Neuron (in vitro differentiated cells): ENCODE measurements around the gene AGMO.

ENCODE experiments used
- H2AFZ ChIP-seq: one replicate; pipeline ENCODE4 v1.6.1; 2013; ENCODE audit warnings: low read depth, mild to moderate bottlenecking, inconsistent platforms, low read length, moderate library complexity
- H3K27me3 ChIP-seq: one replicate; pipeline ENCODE4 v1.6.1; 2013; ENCODE audit warnings: low read length; ENCODE audit not compliant: insufficient read depth
- H3K36me3 ChIP-seq: one replicate; pipeline ENCODE4 v1.6.1; 2013; ENCODE audit warnings: low read length; ENCODE audit not compliant: insufficient read depth
- H3K4me1 ChIP-seq: one replicate; pipeline ENCODE4 v1.6.1; 2013; ENCODE audit warnings: low read length; ENCODE audit not compliant: insufficient read depth
- H3K4me3 ChIP-seq: 2 replicates; pipeline ENCODE4 v1.5.1; 2013; ENCODE audit warnings: mild to moderate bottlenecking, low read length, moderate library complexity
- H3K9me3 ChIP-seq: one replicate; pipeline ENCODE4 v1.6.1; 2013; ENCODE audit warnings: low read length

The AGMO gene

GRCh38 chr7:15561835-15562234 lies at the start of gene AGMO:
Gene AGMO (minus strand): TSS chr7:15562015.
- Histone ChIP-seq H3K4me1 (peaks cover 2% of the 10 kb centered on the region), H3K27me3 (no peaks in the 10 kb centered on the region), H3K9me3 (no peaks in the 10 kb centered on the region), H3K36me3 (no peaks in the 10 kb centered on the region), H2AFZ (peak within 1 kb of the TSS; percentile 62), H3K4me3 (no peak within 1 kb of the TSS)

- Histone ChIP-seq H3K4me3 (no peak overlapping the region), H3K27me3 (no peaks in the 10 kb centered on the region), H3K9me3 (no peaks in the 10 kb centered on the region), H3K36me3 (no peaks in the 10 kb centered on the region), H3K4me1 (no peaks in the 10 kb centered on the region), H2AFZ (no peak overlapping the region)
These were observed 48.7 kb upstream of the AGMO start for GRCh38 chr7:15610503-15610902.

GRCh38 chr7:15609287-15609686 lies 47.5 kb upstream of the AGMO start:
- H3K4me3 ChIP-seq: no peak overlapping the region
- H3K27me3 ChIP-seq: no peaks in the 10 kb centered on the region
- H3K4me1 ChIP-seq: no peaks in the 10 kb centered on the region
- no peaks in the 10 kb centered on the region for H3K36me3 ChIP-seq
- H3K9me3 ChIP-seq: no peaks in the 10 kb centered on the region
- no peak overlapping the region for H2AFZ ChIP-seq

- Histone ChIP-seq H3K27me3 (no peaks in the 10 kb centered on the region), H3K36me3 (no peaks in the 10 kb centered on the region), H2AFZ (no peak overlapping the region), H3K4me1 (no peaks in the 10 kb centered on the region), H3K4me3 (no peak overlapping the region), H3K9me3 (no peaks in the 10 kb centered on the region)
These were observed 45.9 kb upstream of the AGMO start for GRCh38 chr7:15607529-15608210.

GRCh38 chr7:15606561-15606960 lies 44.7 kb upstream of the AGMO start:
- Histone ChIP-seq H3K4me3 (no peak overlapping the region), H3K9me3 (no peaks in the 10 kb centered on the region), H2AFZ (no peak overlapping the region), H3K4me1 (no peaks in the 10 kb centered on the region), H3K36me3 (no peaks in the 10 kb centered on the region), H3K27me3 (no peaks in the 10 kb centered on the region)

GRCh38 chr7:15604166-15604565 lies 42.4 kb upstream of the AGMO start:
- no peak overlapping the region for H2AFZ ChIP-seq
- H3K4me1 ChIP-seq: no peaks in the 10 kb centered on the region
- H3K27me3 ChIP-seq: no peaks in the 10 kb centered on the region
- H3K36me3 ChIP-seq: no peaks in the 10 kb centered on the region
- no peak overlapping the region for H3K4me3 ChIP-seq
- no peaks in the 10 kb centered on the region for H3K9me3 ChIP-seq

GRCh38 chr7:15603124-15603523 lies 41.3 kb upstream of the AGMO start:
- Histone ChIP-seq H3K27me3 (no peaks in the 10 kb centered on the region), H2AFZ (no peak overlapping the region), H3K4me3 (no peak overlapping the region), H3K36me3 (no peaks in the 10 kb centered on the region), H3K4me1 (no peaks in the 10 kb centered on the region), H3K9me3 (no peaks in the 10 kb centered on the region)

GRCh38 chr7:15602236-15602635 lies 40.4 kb upstream of the AGMO start:
- no peaks in the 10 kb centered on the region for H3K36me3 ChIP-seq
- no peaks in the 10 kb centered on the region for H3K9me3 ChIP-seq
- no peak overlapping the region for H3K4me3 ChIP-seq
- no peak overlapping the region for H2AFZ ChIP-seq
- H3K4me1 ChIP-seq: no peaks in the 10 kb centered on the region
- no peaks in the 10 kb centered on the region for H3K27me3 ChIP-seq

- Histone ChIP-seq H3K4me1 (no peaks in the 10 kb centered on the region), H3K9me3 (no peaks in the 10 kb centered on the region), H3K27me3 (no peaks in the 10 kb centered on the region), H2AFZ (no peak overlapping the region), H3K36me3 (no peaks in the 10 kb centered on the region), H3K4me3 (no peak overlapping the region)
These were observed 39.4 kb upstream of the AGMO start for GRCh38 chr7:15601175-15601574.

GRCh38 chr7:15600298-15600697 lies 38.5 kb upstream of the AGMO start:
- Histone ChIP-seq H3K36me3 (no peaks in the 10 kb centered on the region), H3K4me3 (no peak overlapping the region), H3K27me3 (no peaks in the 10 kb centered on the region), H3K4me1 (no peaks in the 10 kb centered on the region), H3K9me3 (no peaks in the 10 kb centered on the region), H2AFZ (no peak overlapping the region)

GRCh38 chr7:15594461-15594860 lies 32.6 kb upstream of the AGMO start:
- Histone ChIP-seq H2AFZ (no peak overlapping the region), H3K9me3 (no peaks in the 10 kb centered on the region), H3K36me3 (no peaks in the 10 kb centered on the region), H3K4me3 (no peak overlapping the region), H3K4me1 (no peaks in the 10 kb centered on the region), H3K27me3 (no peaks in the 10 kb centered on the region)

- no peaks in the 10 kb centered on the region for H3K27me3 ChIP-seq
- no peak overlapping the region for H2AFZ ChIP-seq
- H3K9me3 ChIP-seq: no peaks in the 10 kb centered on the region
- no peaks in the 10 kb centered on the region for H3K36me3 ChIP-seq
- H3K4me1 ChIP-seq: no peaks in the 10 kb centered on the region
- H3K4me3 ChIP-seq: no peak overlapping the region
These were observed 31.6 kb upstream of the AGMO start for GRCh38 chr7:15593382-15593781.

GRCh38 chr7:15586266-15586665 lies 24.5 kb upstream of the AGMO start:
- Histone ChIP-seq H3K4me1 (no peaks in the 10 kb centered on the region), H2AFZ (no peak overlapping the region), H3K4me3 (no peak overlapping the region), H3K36me3 (no peaks in the 10 kb centered on the region), H3K9me3 (peaks cover 4% of the 10 kb centered on the region), H3K27me3 (no peaks in the 10 kb centered on the region)

- no peaks in the 10 kb centered on the region for H3K4me1 ChIP-seq
- H3K27me3 ChIP-seq: no peaks in the 10 kb centered on the region
- peaks cover 4% of the 10 kb centered on the region for H3K9me3 ChIP-seq
- H2AFZ ChIP-seq: no peak overlapping the region
- H3K36me3 ChIP-seq: no peaks in the 10 kb centered on the region
- no peak overlapping the region for H3K4me3 ChIP-seq
These were observed 22.8 kb upstream of the AGMO start for GRCh38 chr7:15584575-15584974.
